ENCODE results near the gene ITGA2. TPM values are rescaled to one million over a fixed set of nuclear protein-coding genes. Genes with fewer than 3 reads are reported as not detected.

ITGA2 gene
- total RNA-seq, 1 experiment from 2014 or later: 13.6 TPM

GRCh38 chr5:52985306-52985705, 3.8 kb upstream of the ITGA2 start:
- Mint-ChIP-seq H3K4me3 (ENCODE audit: unreplicated experiment) (no peak overlapping the region), H3K9me3 (ENCODE audit: unreplicated experiment) (no peaks in the 10 kb centered on the region), H3K4me1 (ENCODE audit: low read depth, unreplicated experiment) (peaks cover 23% of the 10 kb centered on the region), H3K36me3 (ENCODE audit: insufficient read depth, unreplicated experiment) (peaks cover 4% of the 10 kb centered on the region), H3K27ac (ENCODE audit: unreplicated experiment) (no peak overlapping the region), H3K27me3 (ENCODE audit: insufficient read depth, unreplicated experiment) (no peaks in the 10 kb centered on the region)
- intact Hi-C loops (cut with micrococcal nuclease; ENCODE audit: unreplicated experiment): loop anchor here (5.0 kb wide), 1 partner anchor 52 kb away; no protein-coding TSS in a partner anchor
- CTCF ChIA-PET: no interaction called here
- Histone ChIP-seq H3K4me3 (ENCODE audit: low read depth, low read length) (no peak overlapping the region), H3K4me1 (peaks cover 15% of the 10 kb centered on the region), H3K9me3 (no peaks in the 10 kb centered on the region), H3K36me3 (ENCODE audit: control insufficient read depth, insufficient read depth, low read length) (no peaks in the 10 kb centered on the region), H3K27me3 (replicated peaks; ENCODE audit: control insufficient read depth, insufficient read depth, low read length) (no peaks in the 10 kb centered on the region)
- DNase-seq: no peak
- POLR2A ChIA-PET: no interaction called here
- no peak for TF ChIP-seq CTCF (IDR thresholded peaks at IDR 0.05; ENCODE audit: insufficient read depth in 1 of 2, low read depth in 1 of 2, low read length in 1 of 2, severe bottlenecking in 1 of 2, unreplicated experiment in 1 of 2)
- no TSS peak for BruUV-seq (replicated peaks)

GRCh38 chr5:52987711-52988331, 1.3 kb upstream of the ITGA2 start:
- CTCF ChIA-PET: interaction anchor here (0.7 to 2.7 kb wide), 2 partner anchors 10 to 39 kb away, joined by 3 to 22 read pairs; no protein-coding TSS in a partner anchor
- Mint-ChIP-seq H3K4me1 (ENCODE audit: low read depth, unreplicated experiment) (peaks cover 33% of the 10 kb centered on the region), H3K27ac (ENCODE audit: unreplicated experiment) (peak overlapping the region; percentile 86), H3K4me3 (ENCODE audit: unreplicated experiment) (peak overlapping the region; percentile 85), H3K36me3 (ENCODE audit: insufficient read depth, unreplicated experiment) (peaks cover 14% of the 10 kb centered on the region), H3K27me3 (ENCODE audit: insufficient read depth, unreplicated experiment) (no peaks in the 10 kb centered on the region), H3K9me3 (ENCODE audit: unreplicated experiment) (no peaks in the 10 kb centered on the region)
- Histone ChIP-seq H3K4me1 (peaks cover 22% of the 10 kb centered on the region), H3K9me3 (no peaks in the 10 kb centered on the region), H3K4me3 (ENCODE audit: low read depth, low read length) (no peak overlapping the region), H3K36me3 (ENCODE audit: control insufficient read depth, insufficient read depth, low read length) (no peaks in the 10 kb centered on the region), H3K27me3 (replicated peaks; ENCODE audit: control insufficient read depth, insufficient read depth, low read length) (no peaks in the 10 kb centered on the region)
- peak; percentile 61 to 67 for DNase-seq
- intact Hi-C loops (cut with micrococcal nuclease; ENCODE audit: unreplicated experiment): loop anchor here (2.0 to 5.0 kb wide), 2 partner anchors 49 to 201 kb away; partner anchors contain the start of genes ITGA1 and PELO
- BruUV-seq (replicated peaks): no TSS peak
- POLR2A ChIA-PET: interaction anchor here (0.8 kb wide), 1 partner anchor 1323 kb away, joined by 4 read pairs; the partner anchor contains the start of gene ARL15
- no peak for TF ChIP-seq CTCF (IDR thresholded peaks at IDR 0.05; ENCODE audit: insufficient read depth in 1 of 2, low read depth in 1 of 2, low read length in 1 of 2, severe bottlenecking in 1 of 2, unreplicated experiment in 1 of 2)

- Histone ChIP-seq H3K4me3 (ENCODE audit: low read depth, low read length) (peak overlapping the region; percentile 56), H3K36me3 (ENCODE audit: control insufficient read depth, insufficient read depth, low read length) (no peaks in the 10 kb centered on the region), H3K27me3 (replicated peaks; ENCODE audit: control insufficient read depth, insufficient read depth, low read length) (no peaks in the 10 kb centered on the region), H3K4me1 (peaks cover 22% of the 10 kb centered on the region), H3K9me3 (no peaks in the 10 kb centered on the region)
- Mint-ChIP-seq H3K27me3 (ENCODE audit: insufficient read depth, unreplicated experiment) (no peaks in the 10 kb centered on the region), H3K27ac (ENCODE audit: unreplicated experiment) (peak overlapping the region; percentile 30), H3K4me3 (ENCODE audit: unreplicated experiment) (peak overlapping the region; percentile 85), H3K9me3 (ENCODE audit: unreplicated experiment) (no peaks in the 10 kb centered on the region), H3K36me3 (ENCODE audit: insufficient read depth, unreplicated experiment) (peaks cover 16% of the 10 kb centered on the region), H3K4me1 (ENCODE audit: low read depth, unreplicated experiment) (peaks cover 34% of the 10 kb centered on the region)
- TF ChIP-seq CTCF (IDR thresholded peaks at IDR 0.05; ENCODE audit: insufficient read depth in 1 of 2, low read depth in 1 of 2, low read length in 1 of 2, severe bottlenecking in 1 of 2, unreplicated experiment in 1 of 2): no peak
- no peak for DNase-seq
- intact Hi-C loops (cut with micrococcal nuclease; ENCODE audit: unreplicated experiment): loop anchor here (1.0 to 5.0 kb wide), 5 partner anchors 35 to 202 kb away; partner anchors contain the start of genes ITGA1 and PELO
- ChIA-PET CTCF (interaction anchor here (0.7 to 2.7 kb wide), 4 partner anchors 9 to 40 kb away, joined by 3 to 22 read pairs (median 4); no protein-coding TSS in a partner anchor), POLR2A (interaction anchor here (0.8 kb wide), 1 partner anchor 1322 kb away, joined by 4 read pairs; the partner anchor contains the start of gene ARL15)
- BruUV-seq (replicated peaks): no TSS peak
These were observed 672 bp upstream of the ITGA2 start for GRCh38 chr5:52988335-52989024.

All from Caco-2 (cell line).